Stimulated activated CD4-positive, alpha-beta T cell treated with anti-CD3 and anti-CD28 coated beads, Interleukin-15, amount 100 ng/mL, for 24 hours (primary cell): Measurements from ENCODE around the gene LRRC58.
"Not testable (repeated sequence)": the region's sequence is repeated elsewhere in the genome, so short reads cannot be mapped to it uniquely, and the experiment has no call there.

Source experiments
- DNase-seq: peaks from one replicate; pipeline ENCODE4 v3.0.0-alpha.2; 2020

The LRRC58 gene

DNA sequence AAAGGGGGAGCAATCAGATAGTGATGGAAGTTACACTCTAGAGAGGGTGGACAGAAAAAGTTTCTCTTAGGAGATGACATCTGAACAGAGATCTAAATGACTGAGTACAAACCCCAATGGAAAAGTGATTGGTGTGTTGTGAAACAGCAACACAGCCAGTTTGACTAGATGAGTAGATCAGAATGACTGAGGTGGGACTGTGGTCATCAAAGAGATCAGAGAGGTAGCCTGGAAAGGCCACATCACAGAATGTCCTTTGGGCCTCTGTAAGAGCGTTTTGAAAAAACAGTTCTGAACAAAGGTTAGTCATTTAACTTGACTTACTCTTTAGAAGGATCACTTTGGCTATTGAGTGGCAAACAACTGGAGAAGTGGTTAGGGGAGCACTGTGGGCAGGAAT lies 10.6 kb downstream of the LRRC58 start:
- DNase-seq = peak; percentile 19

DNA sequence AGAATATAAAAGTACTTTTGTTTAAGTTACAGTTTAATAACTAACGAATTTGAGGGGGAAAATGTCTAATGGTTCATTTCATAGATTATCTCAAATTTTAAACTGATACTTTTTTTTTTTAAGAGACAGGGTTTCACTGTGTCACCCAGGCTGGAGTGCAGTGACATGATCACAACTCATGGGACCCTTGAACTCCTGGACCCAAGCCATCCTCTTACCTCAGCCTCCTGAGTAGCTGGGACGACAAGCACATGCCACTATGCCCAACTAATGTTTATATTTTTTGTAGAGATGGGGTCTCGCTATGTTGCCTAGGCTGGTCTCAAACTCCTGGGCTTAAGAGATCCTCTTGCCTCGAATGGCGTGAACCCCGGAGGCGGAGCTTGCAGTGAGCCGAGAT lies 16.5 kb downstream of the LRRC58 start:
- DNase-seq = no peak

DNA sequence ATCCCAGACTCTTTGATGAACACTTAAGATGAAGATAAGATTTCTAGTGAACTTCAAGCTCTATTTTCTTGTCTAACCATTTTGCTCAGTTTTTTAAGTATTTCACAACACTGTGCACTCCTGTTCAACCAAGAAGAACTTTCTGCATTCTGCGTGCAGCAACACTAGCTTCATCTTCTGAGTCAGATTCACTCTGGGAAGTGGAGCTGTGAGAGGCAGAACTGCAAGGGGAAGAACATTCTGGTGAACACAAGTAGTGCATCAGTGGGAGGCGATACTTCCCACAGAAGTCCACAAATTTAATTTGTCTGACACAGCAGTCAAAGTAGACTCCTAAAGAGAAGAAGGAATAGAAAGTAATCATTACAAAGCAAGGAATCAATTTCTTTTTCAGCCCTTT lies 18.1 kb downstream of the LRRC58 start:
- DNase-seq = no peak

- no peak for DNase-seq
Measured at GRCh38 chr3:120326784-120327183, 22.4 kb downstream of the LRRC58 start.

- DNase-seq = no peak
Measured at GRCh38 chr3:120324190-120324589, 25.0 kb downstream of the LRRC58 start.

GRCh38 chr3:120323761-120324160 lies 25.4 kb downstream of the LRRC58 start:
- not testable (repeated sequence) for DNase-seq

DNA sequence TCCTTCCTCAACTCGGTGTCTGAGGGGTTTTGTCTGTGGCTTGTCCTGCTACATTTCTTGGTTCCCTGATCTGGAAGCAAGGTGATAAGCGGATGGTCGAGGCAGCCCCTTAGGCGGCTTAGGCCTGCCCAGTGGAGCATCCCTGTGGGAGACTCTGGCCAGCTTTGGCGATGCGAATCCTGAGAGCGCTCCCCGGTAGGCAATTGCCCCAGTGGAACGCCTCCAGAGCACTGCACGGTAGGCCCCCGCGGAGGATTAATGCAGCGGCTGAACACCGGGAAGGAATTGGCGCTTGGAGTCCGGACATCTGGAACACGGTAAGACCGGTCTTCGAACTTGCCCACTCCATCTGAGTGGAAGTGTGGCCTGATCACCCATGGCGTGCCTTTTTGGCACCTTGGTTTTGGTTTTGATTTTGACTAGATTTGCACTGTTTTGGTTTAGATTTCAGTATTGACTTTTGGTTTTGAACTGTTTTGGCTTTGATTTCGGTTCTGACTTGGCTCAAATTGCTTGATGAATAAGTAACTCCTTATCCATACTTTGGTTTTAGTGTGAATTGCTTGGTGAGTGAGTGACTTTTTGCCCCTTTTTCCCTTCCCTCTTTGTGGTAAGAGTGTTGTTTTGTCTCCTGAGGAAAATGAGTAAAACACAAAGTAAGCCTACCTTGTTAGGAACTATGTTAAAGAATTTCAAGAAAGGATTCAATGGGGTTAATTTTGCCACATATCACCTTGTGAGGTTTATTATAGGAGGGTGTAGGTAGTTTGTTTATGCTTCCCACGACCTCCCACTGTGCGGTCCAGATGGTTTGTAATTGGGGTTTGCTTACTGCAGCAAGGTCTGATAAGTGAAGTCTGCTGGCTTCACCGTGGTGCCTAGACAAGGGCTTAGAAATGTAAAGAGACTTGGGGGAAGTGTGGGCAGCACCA lies 37.0 kb downstream of the LRRC58 start:
- DNase-seq = no peak

- no peak for DNase-seq
Measured at GRCh38 chr3:120306519-120307455, 42.4 kb downstream of the LRRC58 start.

GRCh38 chr3:120304616-120305015 lies 44.5 kb downstream of the LRRC58 start:
- DNase-seq = no peak

DNA sequence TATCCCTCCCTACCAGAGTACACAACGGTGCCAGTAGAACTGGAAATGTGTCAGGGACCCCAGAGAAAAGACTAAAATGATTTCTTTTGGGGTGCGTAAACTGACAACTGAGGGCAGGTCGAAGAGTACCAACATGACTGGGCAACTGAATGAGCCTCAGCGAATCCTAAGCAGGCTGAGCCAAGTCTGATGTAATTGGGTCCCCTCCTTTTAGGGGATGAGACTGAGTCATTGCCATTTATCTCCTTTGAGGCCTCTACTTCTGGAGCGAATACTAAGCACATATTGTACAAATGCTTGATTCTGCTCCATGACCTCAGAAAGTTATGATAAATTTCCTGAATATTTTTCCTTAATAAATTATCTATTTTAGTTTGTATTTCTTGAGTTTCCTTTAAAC lies 46.8 kb downstream of the LRRC58 start:
- DNase-seq = no peak

DNA sequence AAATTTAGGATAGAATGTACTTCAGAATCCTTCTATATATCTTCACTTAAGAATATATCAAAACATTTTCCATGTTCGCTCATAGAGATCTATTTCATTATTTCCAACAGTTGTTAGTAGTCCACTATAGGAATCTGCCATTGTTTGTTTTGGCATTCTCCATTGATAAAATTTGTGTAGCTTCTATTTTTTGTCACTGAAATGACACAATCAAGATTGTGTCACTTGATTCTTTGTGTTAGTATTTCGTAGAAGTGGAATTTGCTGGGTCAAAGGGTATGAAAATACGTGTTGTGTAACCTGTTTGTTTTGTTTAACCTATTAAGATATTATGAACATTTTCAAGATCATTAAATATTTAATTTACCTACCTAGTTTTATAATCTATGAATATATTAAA lies 48.2 kb downstream of the LRRC58 start:
- DNase-seq = no peak

- DNase-seq = no peak
Measured at GRCh38 chr3:120299403-120299802, 49.8 kb downstream of the LRRC58 start.

DNA sequence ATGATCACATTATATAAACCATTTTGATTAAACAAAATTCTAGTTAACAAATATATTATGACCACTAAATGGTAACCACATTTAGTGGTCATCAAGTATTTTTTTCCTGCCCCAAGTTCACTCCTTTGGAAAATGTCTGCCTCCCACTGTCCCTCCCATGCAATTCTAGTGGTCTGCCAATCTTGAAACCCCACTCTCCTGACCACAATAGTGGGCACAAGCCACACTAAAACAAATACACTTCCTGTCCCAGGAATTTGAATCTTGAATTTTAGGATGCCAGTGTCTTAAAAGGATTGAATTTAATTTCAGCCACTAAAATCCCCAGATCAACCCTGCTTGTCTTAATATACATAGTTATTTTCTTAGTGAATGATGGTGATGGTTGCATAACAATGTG lies 50.2 kb downstream of the LRRC58 start:
- DNase-seq = no peak

DNA sequence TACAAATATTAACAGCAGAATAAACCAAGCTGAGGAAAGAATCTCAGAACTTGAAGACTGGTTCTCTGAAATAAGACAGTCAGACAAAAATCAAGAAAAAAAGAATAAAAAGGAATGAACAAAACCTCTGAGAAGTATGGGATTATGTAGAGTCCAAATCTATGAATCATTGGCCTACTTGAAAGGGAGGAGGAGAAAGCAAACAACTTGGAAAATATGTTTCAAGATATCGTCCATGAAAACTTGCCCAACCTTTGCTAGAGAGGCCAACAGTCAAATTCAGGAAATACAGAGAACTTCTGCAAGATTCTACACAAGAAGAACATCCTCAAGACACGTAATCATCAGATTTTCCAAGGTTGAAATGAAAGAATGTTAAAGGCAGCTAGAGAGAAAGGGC lies 57.6 kb downstream of the LRRC58 start:
- DNase-seq = not testable (repeated sequence)

DNA sequence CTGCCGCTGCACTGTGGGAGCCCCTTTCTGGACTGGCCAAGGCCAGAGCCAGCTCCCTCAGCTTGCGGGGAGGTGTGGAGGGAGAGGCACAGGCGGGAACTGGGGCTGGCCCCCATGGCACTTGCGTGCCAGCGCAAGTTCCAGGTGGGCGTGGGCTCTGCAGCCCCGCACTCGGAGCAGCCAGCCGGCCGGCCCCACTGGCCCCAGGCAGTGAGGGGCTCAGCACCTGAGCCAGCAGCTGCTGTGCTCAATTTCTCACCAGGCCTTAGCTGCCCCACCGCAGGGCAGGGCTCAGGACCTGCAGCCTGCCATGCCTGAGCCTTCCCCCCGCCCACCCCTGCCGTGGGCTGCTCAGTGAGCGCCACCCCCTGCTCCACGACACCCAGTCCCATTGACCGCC lies 59.5 kb downstream of the LRRC58 start:
- no peak for DNase-seq

DNA sequence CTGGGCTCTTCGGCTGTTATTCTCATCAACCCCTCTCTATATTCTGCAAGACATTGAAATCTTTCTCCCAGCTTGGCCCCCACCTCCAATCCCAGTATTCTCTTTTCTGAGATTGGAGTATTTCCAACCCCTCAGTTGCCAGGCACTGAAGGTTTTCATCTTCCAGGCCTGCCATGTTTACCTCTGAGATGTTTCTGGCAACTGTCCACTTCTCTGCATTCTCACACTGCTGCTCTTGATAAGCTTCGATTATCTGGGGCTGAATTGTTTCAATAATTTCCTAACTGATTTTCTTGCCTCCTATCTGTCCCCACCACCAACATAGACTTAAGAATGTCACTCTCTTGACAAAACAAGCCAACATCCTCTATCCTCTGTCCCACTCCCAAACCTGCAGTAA lies 62.7 kb downstream of the LRRC58 start:
- no peak for DNase-seq

- DNase-seq = no peak
Measured at GRCh38 chr3:120285508-120285841, 63.7 kb downstream of the LRRC58 start.

GRCh38 chr3:120284747-120285507 lies 64.2 kb downstream of the LRRC58 start, which contains the start of gene GPR156:
TSS of gene GPR156 (minus strand) at chr3:120285222. CDS start at chr3:120244098, 41,124 bp downstream.
- peak; percentile 14 for DNase-seq

- no peak for DNase-seq
Measured at GRCh38 chr3:120281261-120281660, 67.9 kb downstream of the LRRC58 start.

- DNase-seq = no peak
Measured at GRCh38 chr3:120280566-120280965, 68.6 kb downstream of the LRRC58 start.

- no peak for DNase-seq
Measured at GRCh38 chr3:120280026-120280425, 69.1 kb downstream of the LRRC58 start.

DNA sequence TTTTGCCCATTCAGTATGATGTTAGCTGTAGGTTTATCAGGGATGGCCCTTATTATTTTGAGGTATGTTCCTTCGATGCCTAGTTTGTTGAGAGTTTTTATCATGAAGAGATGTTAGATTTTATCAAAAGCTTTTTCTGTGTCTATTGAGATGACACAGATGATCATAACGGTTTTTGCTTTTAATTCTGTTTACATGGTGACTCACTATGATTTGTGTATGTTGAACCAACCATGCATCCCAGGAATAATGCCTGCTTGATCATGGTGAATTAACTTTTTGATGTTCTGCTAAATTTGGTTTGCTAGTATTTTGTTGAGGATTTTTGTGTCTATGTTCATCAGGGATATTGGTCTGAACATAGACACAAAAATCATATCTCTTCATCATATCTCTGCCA lies 72.4 kb downstream of the LRRC58 start:
- DNase-seq = no peak

GRCh38 chr3:120275618-120276017 lies 73.5 kb downstream of the LRRC58 start:
- DNase-seq = no peak
